Spleen (tissue), 7 donors: ENCODE results near the gene GMDS.

Experiments
- POLR2A ChIP-seq, 3 donors: fragments of 450-650 bp; IDR thresholded peaks; one replicate each; pipeline ENCODE4 v1.5.1; 2017; ENCODE audit warnings: antibody characterized with exemption in 3 of 3, mild to moderate bottlenecking in 1 of 3
- TF ChIP-seq, protein P1 (sequence below), 11 experiments: fragments of 200-600 bp in 7 of 11; fragments of 450-650 bp in 4 of 11; sonication (generic) in 4 of 11; IDR thresholded peaks in 8 of 11; conservative IDR thresholded peaks in 3 of 11; 1 replicate in 7 of 11; 2 replicates in 4 of 11; pipeline versions ENCODE4 v1.4.0 to v1.8.0; 2016 to 2021; ENCODE audit warnings: antibody characterized with exemption in 11 of 11, inconsistent platforms in 4 of 11, mild to moderate bottlenecking in 1 of 11
- donor health status: DM: no; HTN: no; CAD: no; lungs with moderate emphysema.
- donor health status: DM: no; HTN: no; CAD: no.
- donor health status: DM: no; HTN: no; CAD: no.

DNA sequence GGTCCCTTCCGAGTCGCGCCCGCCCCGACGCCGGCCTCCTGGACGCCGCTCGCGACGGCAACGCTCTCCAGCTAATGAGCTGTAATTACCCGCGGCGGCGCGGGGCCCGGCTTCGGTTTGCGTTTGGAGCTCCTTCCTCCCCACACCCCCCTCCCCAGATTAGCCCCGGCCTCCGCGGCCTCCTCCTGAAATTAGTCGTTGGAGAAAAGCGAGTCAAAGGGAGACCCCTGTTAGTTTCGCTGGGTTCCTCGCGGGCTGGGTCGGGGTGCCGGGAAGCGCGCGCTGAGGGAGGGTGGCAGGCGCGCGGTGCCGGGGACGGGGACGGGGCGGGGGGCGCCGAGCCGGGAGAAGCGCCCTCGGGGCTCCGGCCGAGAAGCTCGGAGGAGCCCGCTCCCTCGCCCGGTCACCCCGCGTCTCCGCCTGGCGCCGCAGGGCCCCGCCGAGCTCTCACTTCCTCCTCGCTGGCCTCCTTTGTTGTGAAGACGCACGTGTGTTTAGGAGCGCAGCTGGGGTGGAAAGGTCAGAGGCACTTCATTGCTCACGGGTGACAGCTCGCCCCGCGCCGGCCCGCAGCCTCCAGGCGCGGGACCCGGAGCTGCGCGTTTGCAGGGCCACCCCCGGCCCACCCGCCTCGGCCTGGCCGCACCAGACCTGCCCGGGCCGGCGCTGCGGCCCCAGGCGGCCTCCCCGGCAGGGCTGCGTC is 630.8 kb downstream of the GMDS start:
- TF ChIP-seq, protein P1, sequence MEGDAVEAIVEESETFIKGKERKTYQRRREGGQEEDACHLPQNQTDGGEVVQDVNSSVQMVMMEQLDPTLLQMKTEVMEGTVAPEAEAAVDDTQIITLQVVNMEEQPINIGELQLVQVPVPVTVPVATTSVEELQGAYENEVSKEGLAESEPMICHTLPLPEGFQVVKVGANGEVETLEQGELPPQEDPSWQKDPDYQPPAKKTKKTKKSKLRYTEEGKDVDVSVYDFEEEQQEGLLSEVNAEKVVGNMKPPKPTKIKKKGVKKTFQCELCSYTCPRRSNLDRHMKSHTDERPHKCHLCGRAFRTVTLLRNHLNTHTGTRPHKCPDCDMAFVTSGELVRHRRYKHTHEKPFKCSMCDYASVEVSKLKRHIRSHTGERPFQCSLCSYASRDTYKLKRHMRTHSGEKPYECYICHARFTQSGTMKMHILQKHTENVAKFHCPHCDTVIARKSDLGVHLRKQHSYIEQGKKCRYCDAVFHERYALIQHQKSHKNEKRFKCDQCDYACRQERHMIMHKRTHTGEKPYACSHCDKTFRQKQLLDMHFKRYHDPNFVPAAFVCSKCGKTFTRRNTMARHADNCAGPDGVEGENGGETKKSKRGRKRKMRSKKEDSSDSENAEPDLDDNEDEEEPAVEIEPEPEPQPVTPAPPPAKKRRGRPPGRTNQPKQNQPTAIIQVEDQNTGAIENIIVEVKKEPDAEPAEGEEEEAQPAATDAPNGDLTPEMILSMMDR (IDR thresholded peaks at IDR 0.05 in 8 of 11, conservative IDR thresholded peaks at IDR 0.05 in 3 of 11): no peak
- TF ChIP-seq POLR2A (IDR thresholded peaks at IDR 0.05): no peak
